Skin of body (tissue), 2 donors: ENCODE measurements around the gene RABL6. TPM values are rescaled to one million over a fixed set of nuclear protein-coding genes. Genes with fewer than 3 reads are reported as not detected.
"Not testable (repeated sequence)": the region's sequence is repeated elsewhere in the genome, so short reads cannot be mapped to it uniquely, and the experiment has no call there.

Source experiments
- DNase-seq: peaks from one replicate; lab custom pipeline; 2025; lab: John Stamatoyannopoulos, UW
- total RNA-seq: library from RNA; depleted of rRNA; stranded (reverse); fragments of >200 nt; gene quantifications from one replicate; pipeline ENCODE4 v1.2.3, GENCODE V29; 2014

The RABL6 gene
- total RNA-seq, 1 donor from 2014 or later, result 28.0 TPM

GRCh38 chr9:136793086-136793946 lies 14.4 kb upstream of the RABL6 start:
- DNase-seq, result no peak

- DNase-seq, result no peak
These were observed 13.3 kb upstream of the RABL6 start for GRCh38 chr9:136794281-136794999.

GRCh38 chr9:136795000-136795348 lies 12.8 kb upstream of the RABL6 start:
- no peak for DNase-seq

- no peak for DNase-seq
These were observed 11.4 kb upstream of the RABL6 start, which contains the start of gene CCDC183 for GRCh38 chr9:136796238-136796774. Gene CCDC183 (plus strand): TSS chr9:136796338. CDS start chr9:136796398, 60 bp downstream.

- not testable (repeated sequence) for DNase-seq
These were observed 10.9 kb upstream of the RABL6 start for GRCh38 chr9:136796775-136797347.

- no peak for DNase-seq
These were observed 9.1 kb upstream of the RABL6 start for GRCh38 chr9:136798708-136799078.

GRCh38 chr9:136799079-136799853 lies 8.5 kb upstream of the RABL6 start:
- DNase-seq, result no peak

- DNase-seq, result no peak
These were observed 7.7 kb upstream of the RABL6 start for GRCh38 chr9:136799854-136800657.

GRCh38 chr9:136802321-136802720 lies 5.4 kb upstream of the RABL6 start:
- DNase-seq, result no peak

- not testable (repeated sequence) for DNase-seq
These were observed 4.7 kb upstream of the RABL6 start for GRCh38 chr9:136803009-136803550.

- DNase-seq, result no peak
These were observed 3.9 kb upstream of the RABL6 start for GRCh38 chr9:136803551-136804508.

GRCh38 chr9:136804509-136805206 lies 3.1 kb upstream of the RABL6 start:
- DNase-seq, result no peak

GRCh38 chr9:136805207-136805740 lies 2.5 kb upstream of the RABL6 start:
- no peak for DNase-seq

GRCh38 chr9:136806067-136806466 lies 1.7 kb upstream of the RABL6 start:
- no peak for DNase-seq

GRCh38 chr9:136806631-136807201 lies 1.0 kb upstream of the RABL6 start:
- DNase-seq, result no peak

GRCh38 chr9:136808075-136808805 lies 492 bp downstream of the RABL6 start:
- DNase-seq, result no peak

GRCh38 chr9:136808806-136809158 lies 1.0 kb downstream of the RABL6 start:
- DNase-seq, result no peak
